Measurements from ENCODE around the gene ZNF670. TPM values are rescaled to one million over a fixed set of nuclear protein-coding genes. Genes with fewer than 3 reads are reported as not detected.

The ZNF670 gene
- polyA plus RNA-seq, 1 of the 3 experiments (the other 2 are of a cell fraction): 0.84 TPM

DNA sequence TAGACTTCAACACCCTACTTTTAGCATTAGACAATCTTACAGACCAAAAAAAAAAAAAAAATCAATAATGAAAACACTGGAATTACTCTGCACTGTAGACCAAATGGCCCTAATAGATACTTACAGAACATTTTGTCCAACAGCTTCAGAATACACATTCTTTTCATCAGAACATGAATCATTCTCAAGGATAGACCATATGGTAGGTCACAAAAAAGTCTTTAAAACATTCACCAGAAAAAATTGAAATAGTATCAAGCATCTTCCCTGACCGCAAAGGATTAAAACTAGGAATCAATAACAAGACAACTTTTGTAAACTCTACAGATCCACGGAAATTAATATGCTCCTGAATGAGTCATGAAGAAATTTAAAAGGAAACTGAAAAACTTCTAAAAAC is 22.5 kb downstream of the ZNF670 start:
- DNase-seq: no peak
- Histone ChIP-seq H3K4me2 (no peak overlapping the region), H3K79me2 (ENCODE audit: insufficient read depth) (peaks cover 23% of the 10 kb centered on the region; the same call in 1 of the 2 replicates), H4K20me1 (ENCODE audit: insufficient read depth) (no peaks in the 10 kb centered on the region), H3K36me3 (replicated peaks in 1 of 2; ENCODE audit: control insufficient read depth in 1 of 2, insufficient read depth in 2 of 2, low read length in 1 of 2) (no peaks in the 10 kb centered on the region), H3K9me2 (no peaks in the 10 kb centered on the region), H3F3A (replicated peaks; ENCODE audit: insufficient read depth) (peaks cover 8% of the 10 kb centered on the region), H3K27me3 (ENCODE audit: insufficient read depth) (no peaks in the 10 kb centered on the region), H3K4me1 (ENCODE audit: control insufficient read depth in 1 of 2, insufficient read depth in 2 of 2, low read depth in 1 of 2, low read length in 1 of 2) (no peaks in the 10 kb centered on the region), H3K27ac (ENCODE audit: low read depth in 2 of 2, low read length in 1 of 2) (no peak overlapping the region), H3K4me3 (ENCODE audit: low read depth in 2 of 2, low read length in 1 of 2) (0 out of 4 replicates have a peak overlapping the region, but pooled peaks of 1 of the 2 experiments have one; percentile 8), H3K9me3 (peaks cover 20% of the 10 kb centered on the region; the same call in 1 of the 2 replicates), H3K9ac (no peak overlapping the region), H2AFZ (ENCODE audit: low read depth) (no peak overlapping the region)
- WGBS (ENCODE audit: low lambda C conversion rate): 87% methylated on average over 2 of the region's 2 CpGs
- ChIA-PET CTCF (no interaction called here), POLR2A (no interaction called here)
- TF ChIP-seq SIN3A (IDR thresholded peaks at IDR 0.05; ENCODE audit: borderline replicate concordance, low read depth, low read length) (no peak), FOXM1 (IDR thresholded peaks at IDR 0.05; ENCODE audit: low read depth) (no peak)
- TF ChIP-seq, protein P1, sequence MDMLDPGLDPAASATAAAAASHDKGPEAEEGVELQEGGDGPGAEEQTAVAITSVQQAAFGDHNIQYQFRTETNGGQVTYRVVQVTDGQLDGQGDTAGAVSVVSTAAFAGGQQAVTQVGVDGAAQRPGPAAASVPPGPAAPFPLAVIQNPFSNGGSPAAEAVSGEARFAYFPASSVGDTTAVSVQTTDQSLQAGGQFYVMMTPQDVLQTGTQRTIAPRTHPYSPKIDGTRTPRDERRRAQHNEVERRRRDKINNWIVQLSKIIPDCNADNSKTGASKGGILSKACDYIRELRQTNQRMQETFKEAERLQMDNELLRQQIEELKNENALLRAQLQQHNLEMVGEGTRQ (IDR thresholded peaks at IDR 0.05; ENCODE audit: borderline replicate concordance, low read depth, low read length): no peak
- TF ChIP-seq, protein P2, sequence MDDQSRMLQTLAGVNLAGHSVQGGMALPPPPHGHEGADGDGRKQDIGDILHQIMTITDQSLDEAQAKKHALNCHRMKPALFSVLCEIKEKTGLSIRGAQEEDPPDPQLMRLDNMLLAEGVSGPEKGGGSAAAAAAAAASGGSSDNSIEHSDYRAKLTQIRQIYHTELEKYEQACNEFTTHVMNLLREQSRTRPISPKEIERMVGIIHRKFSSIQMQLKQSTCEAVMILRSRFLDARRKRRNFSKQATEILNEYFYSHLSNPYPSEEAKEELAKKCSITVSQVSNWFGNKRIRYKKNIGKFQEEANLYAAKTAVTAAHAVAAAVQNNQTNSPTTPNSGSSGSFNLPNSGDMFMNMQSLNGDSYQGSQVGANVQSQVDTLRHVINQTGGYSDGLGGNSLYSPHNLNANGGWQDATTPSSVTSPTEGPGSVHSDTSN (IDR thresholded peaks at IDR 0.05): no peak

DNA sequence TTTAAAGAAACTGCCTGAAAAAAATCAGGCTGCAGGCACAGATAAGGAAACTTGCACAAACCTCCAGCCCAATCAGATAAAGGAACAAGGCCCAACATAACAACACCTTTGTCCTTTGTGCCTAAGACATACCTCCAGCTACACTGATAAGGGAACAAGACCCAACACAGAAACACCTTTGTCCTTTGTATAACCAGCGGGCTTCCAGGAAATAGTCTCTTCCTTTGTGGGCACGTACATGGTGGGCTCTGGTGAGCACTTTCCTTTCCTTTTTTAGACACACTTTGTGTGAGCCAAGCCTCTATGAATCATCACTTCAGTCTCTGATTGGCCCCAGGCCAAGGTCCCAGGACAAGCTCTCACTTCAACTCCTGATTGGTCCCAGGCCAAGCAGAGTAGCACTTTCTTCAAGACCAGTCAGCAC is 23.6 kb downstream of the ZNF670 start:
- TF ChIP-seq YY1 (IDR thresholded peaks at IDR 0.05; ENCODE audit: low read depth) (no peak), EP300 (IDR thresholded peaks at IDR 0.05; ENCODE audit: borderline replicate concordance in 1 of 2, low read depth in 1 of 2, low read length in 1 of 2) (no peak), MEF2A (IDR thresholded peaks at IDR 0.05; ENCODE audit: borderline replicate concordance, low read depth) (no peak), FOXM1 (IDR thresholded peaks at IDR 0.05; ENCODE audit: low read depth) (no peak), NRF1 (IDR thresholded peaks at IDR 0.05; ENCODE audit: low read depth, low read length) (no peak), GATA2 (CRISPR knock-in tag; IDR thresholded peaks at IDR 0.05) (no peak), MXI1 (IDR thresholded peaks at IDR 0.05; ENCODE audit: low read depth, low read length) (no peak), FOXJ3 (CRISPR knock-in tag; IDR thresholded peaks at IDR 0.05) (no peak)
- Histone ChIP-seq H3F3A (replicated peaks; ENCODE audit: insufficient read depth) (peaks cover 5% of the 10 kb centered on the region), H3K9me2 (no peaks in the 10 kb centered on the region), H2AFZ (ENCODE audit: low read depth) (no peak overlapping the region), H3K27ac (ENCODE audit: low read depth in 2 of 2, low read length in 1 of 2) (no peak overlapping the region), H3K4me2 (no peak overlapping the region), H3K9ac (no peak overlapping the region), H4K20me1 (ENCODE audit: insufficient read depth) (no peaks in the 10 kb centered on the region), H3K4me1 (ENCODE audit: control insufficient read depth in 1 of 2, insufficient read depth in 2 of 2, low read depth in 1 of 2, low read length in 1 of 2) (no peaks in the 10 kb centered on the region), H3K79me2 (ENCODE audit: insufficient read depth) (peaks cover 23% of the 10 kb centered on the region; the same call in 1 of the 2 replicates), H3K9me3 (peaks cover 20% of the 10 kb centered on the region; the same call in 1 of the 2 replicates), H3K36me3 (replicated peaks in 1 of 2; ENCODE audit: control insufficient read depth in 1 of 2, insufficient read depth in 2 of 2, low read length in 1 of 2) (no peaks in the 10 kb centered on the region), H3K4me3 (ENCODE audit: low read depth in 2 of 2, low read length in 1 of 2) (no peak overlapping the region; a peak in 1 of 4 replicates), H3K27me3 (ENCODE audit: insufficient read depth) (no peaks in the 10 kb centered on the region)
- no peak for DNase-seq
- CTCF ChIA-PET: interaction anchor here (1.3 kb wide), 1 partner anchor 24 kb away, joined by 3 read pairs; the partner anchor contains the start of gene ZNF670
- POLR2A ChIA-PET: no interaction called here
- WGBS (ENCODE audit: low lambda C conversion rate): 60% methylated on average over 2 of the region's 2 CpGs

Measured in SK-N-SH (cell line).